Measurements from ENCODE around the gene TIMM13. TPM values are rescaled to one million over a fixed set of nuclear protein-coding genes. Genes with fewer than 3 reads are reported as not detected.

Gene TIMM13
- total and polyA plus RNA-seq, 2 of the 8 experiments (the other 6 are each of a cell fraction or from before 2014, with no cell fraction given) = 270 to 275 TPM

- Histone ChIP-seq H2BK15ac (ENCODE audit: low read length) (no peak overlapping the region), H3K27ac (ENCODE audit: low read depth, low read length) (no peak overlapping the region), H3K36me3 (ENCODE audit: control insufficient read depth in 2 of 4, insufficient read depth in 4 of 4, low read length in 3 of 4) (peaks cover 14 to 53% (median 36%) of the 10 kb centered on the region in 4 experiments), H4K91ac (replicated peaks; ENCODE audit: insufficient read length, low read length) (no peak overlapping the region), H3K4me3 (ENCODE audit: extremely low read depth in 1 of 4, insufficient read depth in 2 of 4, low read depth in 3 of 4, low read length in 4 of 4) (no peak overlapping the region), H3K4me1 (replicated peaks in 1 of 4; ENCODE audit: control insufficient read depth in 3 of 4, insufficient read depth in 4 of 4, low read length in 3 of 4) (no peaks in the 10 kb centered on the region), H3K79me1 (ENCODE audit: low read depth, low read length) (peaks cover 13% of the 10 kb centered on the region), H3K79me2 (ENCODE audit: control insufficient read depth in 1 of 2, insufficient read depth in 2 of 2, low read length in 2 of 2) (peaks cover 0 to 28% of the 10 kb centered on the region in 2 experiments; a peak in 1 of 4 replicates), H3K56ac (replicated peaks; ENCODE audit: insufficient read length, low read depth, low read length) (no peak overlapping the region), H2AK5ac (ENCODE audit: low read depth, low read length) (no peak overlapping the region), H4K5ac (ENCODE audit: insufficient read length, low read depth, low read length) (no peak overlapping the region), H3K9me3 (ENCODE audit: insufficient read depth in 2 of 2, low read depth in 1 of 2, low read length in 1 of 2) (no peaks in the 10 kb centered on the region), H3K27me3 (replicated peaks in 1 of 4; ENCODE audit: control insufficient read depth in 3 of 4, extremely low read depth in 1 of 4, insufficient read depth in 3 of 4, low read length in 3 of 4) (no peaks in the 10 kb centered on the region), H2AFZ (ENCODE audit: low read length) (no peak overlapping the region), H3K14ac (ENCODE audit: insufficient read length) (no peak overlapping the region), H3K9ac (replicated peaks in 1 of 4; ENCODE audit: extremely low read depth in 1 of 4, low read depth in 3 of 4, low read length in 3 of 4) (no peak overlapping the region), H3K23me2 (ENCODE audit: low read depth, low read length) (peaks cover 4% of the 10 kb centered on the region; the same call in 1 of the 2 replicates), H2BK120ac (replicated peaks; ENCODE audit: low read depth, low read length) (no peak overlapping the region), H4K20me1 (replicated peaks in 1 of 2; ENCODE audit: control insufficient read depth in 1 of 2, insufficient read depth in 2 of 2, low read length in 2 of 2) (peaks cover 18 to 29% of the 10 kb centered on the region in 2 experiments), H3K4ac (replicated peaks; ENCODE audit: insufficient read length, low read depth, low read length) (no peak overlapping the region), H3K18ac (ENCODE audit: extremely low read depth, low read length) (no peak overlapping the region), H3K4me2 (ENCODE audit: insufficient read depth in 1 of 2, low read depth in 2 of 2, low read length in 2 of 2) (no peak overlapping the region), H3K23ac (ENCODE audit: insufficient read length) (no peak overlapping the region), H2BK12ac (ENCODE audit: low read depth, low read length) (no peak overlapping the region), H4K8ac (ENCODE audit: extremely low read depth, insufficient read depth, low read length) (no peak overlapping the region), H2BK5ac (ENCODE audit: low read depth, low read length) (no peak overlapping the region), H2BK20ac (ENCODE audit: low read length) (no peak overlapping the region)
- ChIA-PET POLR2A (ENCODE audit: partially characterized antibody) (interaction anchor here (0.6 to 9.5 kb wide), 5 partner anchors 12 to 158 kb away, joined by 3 to 84 read pairs (median 3); partner anchors contain the start of genes GADD45B and TIMM13), CTCF (ENCODE audit: partially characterized antibody) (interaction anchor here (0.9 to 1.9 kb wide), 3 partner anchors 15 to 178 kb away, joined by 3 to 6 read pairs (median 4); partner anchors contain the start of gene LMNB2)
- TF ChIP-seq RXRA (IDR thresholded peaks at IDR 0.05; ENCODE audit: insufficient read depth, low read depth, low read length) = no peak
- FAIRE-seq (no peak), DNase-seq (ENCODE audit: low read depth in 1 of 2, low spot score in 2 of 2) (no peak)
- WGBS, 2 experiments (ENCODE audit: extremely low coverage in 1 of 2, insufficient coverage in 1 of 2, insufficient read length in 1 of 2, insufficient replicate concordance in 2 of 2, low coverage in 1 of 2, low lambda C conversion rate in 2 of 2, missing lambda C conversion rate in 1 of 2) = 74 to 100% methylated on average over 1 of the region's 1 CpG
These were observed 13.1 kb upstream of the TIMM13 start for GRCh38 chr19:2440515-2440914.

Measured in H1 (cell line).